ENCODE data around the gene SKI.
"Not testable (repeated sequence)": the region's sequence is repeated elsewhere in the genome, so short reads cannot be mapped to it uniquely, and the experiment has no call there.

Gene SKI

DNA sequence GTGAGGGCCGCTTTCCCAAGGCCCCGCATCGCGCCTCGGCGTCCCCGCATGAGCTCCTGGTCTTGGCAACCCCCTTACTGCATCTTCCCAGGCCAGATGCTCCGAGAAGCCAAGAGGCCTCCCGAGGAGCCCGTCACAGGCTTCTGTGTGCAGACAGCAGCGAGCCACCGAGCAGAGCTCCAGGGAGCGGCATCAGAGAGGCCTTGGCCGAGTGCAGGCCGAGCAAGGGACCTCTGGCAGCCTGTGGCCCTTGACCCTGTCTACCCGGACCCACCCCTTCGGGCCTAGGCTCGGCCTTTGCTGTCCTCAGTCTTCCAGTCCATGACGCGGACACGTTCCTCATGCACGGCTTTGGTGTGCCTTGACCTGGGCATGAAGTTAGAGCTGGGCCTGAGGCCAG lies 99.7 kb downstream of the SKI start:
- Mint-ChIP-seq H3K4me3 (no peak overlapping the region), H3K4me1 (peaks cover 22% of the 10 kb centered on the region), H3K27ac (no peak overlapping the region), H3K9me3 (peaks cover 8% of the 10 kb centered on the region), H3K36me3 (ENCODE audit: low read depth) (peaks cover 4% of the 10 kb centered on the region), H3K27me3 (ENCODE audit: low read depth, poor library complexity) (peaks cover 34% of the 10 kb centered on the region)
- DNase-seq: no peak
- no peak for TF ChIP-seq CTCF (IDR thresholded peaks at IDR 0.05)

DNA sequence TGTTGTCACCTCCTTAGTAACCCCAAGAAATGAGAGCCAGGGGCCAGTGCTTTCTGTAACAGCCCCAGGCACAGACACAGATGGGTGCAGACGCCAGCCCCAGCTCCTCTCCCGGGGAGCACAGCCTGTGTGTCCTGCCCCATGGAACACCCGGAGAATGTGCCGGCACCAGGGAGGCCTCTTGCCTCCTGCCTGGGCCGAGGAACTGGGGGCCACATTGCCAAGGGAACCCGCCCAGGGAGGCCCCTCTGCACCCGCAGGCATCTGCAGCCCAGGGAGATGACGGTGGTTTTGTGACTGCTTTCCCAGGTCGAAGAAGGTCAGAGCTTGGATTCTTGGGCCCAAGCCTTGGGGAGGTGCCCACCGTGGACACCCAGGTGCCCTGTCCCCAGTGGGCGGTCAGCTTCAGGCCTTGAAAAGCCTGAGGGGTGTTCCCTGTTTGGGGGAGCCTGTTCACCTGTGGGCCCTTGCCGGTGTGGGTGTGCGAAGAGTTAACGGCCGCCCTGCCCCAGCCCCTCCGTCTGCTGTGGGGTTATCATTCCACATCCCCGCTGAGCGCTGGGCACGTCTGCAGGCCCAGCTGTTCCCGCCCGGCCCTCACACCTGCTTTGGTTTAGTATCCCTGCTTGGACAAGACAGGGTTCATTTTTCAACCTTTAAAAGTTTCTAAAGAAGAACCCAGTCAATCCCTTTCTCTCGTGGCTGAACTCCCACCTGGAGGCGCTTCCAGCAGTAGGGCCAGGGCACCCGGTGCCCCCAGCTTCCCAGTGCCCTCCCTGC lies 100.7 kb downstream of the SKI start:
- Mint-ChIP-seq H3K36me3 (ENCODE audit: low read depth) (peaks cover 4% of the 10 kb centered on the region), H3K4me1 (peaks cover 20% of the 10 kb centered on the region), H3K4me3 (no peak overlapping the region), H3K27ac (no peak overlapping the region), H3K9me3 (peaks cover 8% of the 10 kb centered on the region), H3K27me3 (ENCODE audit: low read depth, poor library complexity) (peaks cover 31% of the 10 kb centered on the region)
- DNase-seq: no peak
- TF ChIP-seq CTCF (IDR thresholded peaks at IDR 0.05): no peak

GRCh38 chr1:2330035-2330434 lies 101.9 kb downstream of the SKI start:
- Mint-ChIP-seq H3K4me3 (no peak overlapping the region), H3K27me3 (ENCODE audit: low read depth, poor library complexity) (peaks cover 20% of the 10 kb centered on the region), H3K27ac (no peak overlapping the region), H3K4me1 (peaks cover 31% of the 10 kb centered on the region), H3K9me3 (peaks cover 3% of the 10 kb centered on the region), H3K36me3 (ENCODE audit: low read depth) (peaks cover 3% of the 10 kb centered on the region)
- DNase-seq: no peak
- no peak for TF ChIP-seq CTCF (IDR thresholded peaks at IDR 0.05)

DNA sequence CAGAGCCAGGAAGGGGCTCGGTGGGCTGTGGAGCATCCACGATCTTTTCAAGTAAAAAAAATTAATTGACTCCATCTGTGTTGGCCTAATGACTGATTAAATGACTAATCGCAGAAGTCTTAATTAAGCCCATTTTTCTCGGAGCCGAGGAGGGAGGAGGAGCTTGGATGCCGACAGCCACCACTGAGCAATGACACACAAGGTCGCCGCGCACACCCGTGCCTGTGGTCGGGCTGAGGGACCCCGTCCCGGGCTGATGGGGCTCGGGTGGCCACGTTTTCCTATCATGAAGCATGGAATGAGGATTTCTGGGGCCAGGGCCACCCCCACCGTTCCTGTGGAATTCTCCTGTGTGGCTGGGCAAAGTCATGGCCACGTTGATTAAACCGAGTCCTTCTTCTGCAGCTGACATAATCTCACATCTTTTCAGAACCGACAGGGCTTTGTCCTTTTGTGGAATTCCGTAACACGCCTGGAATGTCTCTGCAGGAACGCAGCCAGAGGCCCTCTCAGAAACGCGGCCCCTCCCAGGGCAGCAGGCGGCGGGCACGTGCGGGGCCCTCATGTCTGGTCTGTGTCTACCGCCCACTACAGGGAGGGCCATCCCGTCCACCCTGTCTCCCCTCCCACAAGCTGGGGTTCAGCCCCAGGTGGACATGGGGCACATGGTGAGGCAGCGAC lies 102.5 kb downstream of the SKI start:
- no peak overlapping the region for H3K4me3 Mint-ChIP-seq
- peaks cover 37% of the 10 kb centered on the region for H3K4me1 Mint-ChIP-seq
- DNase-seq: no peak
- no peaks in the 10 kb centered on the region for H3K9me3 Mint-ChIP-seq
- peaks cover 14% of the 10 kb centered on the region for H3K27me3 Mint-ChIP-seq (ENCODE audit: low read depth, poor library complexity)
- no peak overlapping the region for H3K27ac Mint-ChIP-seq
- H3K36me3 Mint-ChIP-seq (ENCODE audit: low read depth): no peaks in the 10 kb centered on the region
- no peak for TF ChIP-seq CTCF (IDR thresholded peaks at IDR 0.05)

DNA sequence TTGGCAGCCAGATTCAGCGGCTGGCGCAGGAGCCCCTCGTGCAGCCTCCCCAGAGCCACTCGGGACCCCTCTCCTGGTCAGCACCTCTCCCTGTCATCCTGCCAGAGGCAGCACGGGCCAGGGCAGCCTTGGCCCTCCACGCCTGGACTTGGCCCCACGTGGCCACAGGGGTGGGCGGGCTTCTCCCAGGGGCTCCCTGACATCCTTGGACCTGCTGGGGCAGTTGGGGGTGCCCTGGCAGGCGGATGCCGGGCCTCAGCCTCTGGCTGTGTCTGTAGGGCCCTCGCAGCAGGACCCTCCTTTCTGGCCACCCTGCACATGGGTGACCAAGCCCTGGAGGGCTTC lies 103.1 kb downstream of the SKI start:
- no peaks in the 10 kb centered on the region for H3K9me3 Mint-ChIP-seq
- DNase-seq: no peak
- H3K27me3 Mint-ChIP-seq (ENCODE audit: low read depth, poor library complexity): peaks cover 9% of the 10 kb centered on the region
- H3K4me3 Mint-ChIP-seq: no peak overlapping the region
- H3K4me1 Mint-ChIP-seq: peaks cover 41% of the 10 kb centered on the region
- no peaks in the 10 kb centered on the region for H3K36me3 Mint-ChIP-seq (ENCODE audit: low read depth)
- TF ChIP-seq CTCF (IDR thresholded peaks at IDR 0.05): no peak
- H3K27ac Mint-ChIP-seq: no peak overlapping the region

DNA sequence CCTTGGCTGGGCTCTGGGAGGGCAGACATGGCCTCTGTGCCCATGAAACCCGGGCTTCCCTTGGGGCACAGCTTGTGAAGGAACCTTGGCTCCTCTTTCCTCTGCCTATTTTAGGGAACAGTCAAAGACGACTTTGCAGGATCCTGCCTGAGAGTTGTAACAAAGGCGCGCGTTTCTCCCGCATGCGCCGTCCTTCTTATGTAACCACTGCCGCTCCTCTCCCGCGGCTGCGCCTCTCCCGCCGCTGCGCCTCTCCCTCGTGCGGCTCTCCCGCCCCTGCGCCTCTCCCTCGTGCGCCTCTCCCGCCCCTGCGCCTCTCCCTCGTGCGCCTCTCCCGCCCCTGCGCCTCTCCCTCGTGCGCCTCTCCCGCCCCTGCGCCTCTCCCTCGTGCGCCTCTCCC lies 103.5 kb downstream of the SKI start:
- H3K36me3 Mint-ChIP-seq (ENCODE audit: low read depth); H3K9me3 Mint-ChIP-seq; H3K27me3 Mint-ChIP-seq (ENCODE audit: low read depth, poor library complexity); H3K4me3 Mint-ChIP-seq; DNase-seq: not testable (repeated sequence)
- Mint-ChIP-seq H3K4me1 (peaks cover 42% of the 10 kb centered on the region), H3K27ac (peak overlapping the region; percentile 83)

Measured in nephron progenitor cell (in vitro differentiated cells).